H9 (cell line): ENCODE measurements around the gene IQSEC1. TPM values are rescaled to one million over a fixed set of nuclear protein-coding genes. Genes with fewer than 3 reads are reported as not detected.

Experiments used
- DNase-seq: peaks from one replicate; pipeline ENCODE4 v3.0.0-alpha.2; 2017
- H2AFZ ChIP-seq: one replicate; pipeline ENCODE4 v1.6.1; 2013; ENCODE audit warnings: mild to moderate bottlenecking, low read length, control low read depth, moderate library complexity
- H2AK5ac ChIP-seq: 2 replicates; pipeline ENCODE4 v1.6.1; 2013; ENCODE audit warnings: low read length, control low read depth, mixed read lengths; ENCODE audit not compliant: insufficient read length
- H2BK120ac ChIP-seq: one replicate; pipeline ENCODE4 v1.6.1; 2013; ENCODE audit warnings: low read depth, mild to moderate bottlenecking, low read length, control low read depth, inconsistent platforms; ENCODE audit not compliant: poor library complexity, severe bottlenecking
- H2BK12ac ChIP-seq: 2 replicates; pipeline ENCODE4 v1.6.1; 2013; ENCODE audit warnings: low read length, control low read depth, mixed read lengths, low read depth; ENCODE audit not compliant: insufficient read length
- H2BK15ac ChIP-seq: 2 replicates; pipeline ENCODE4 v1.6.1; 2013; ENCODE audit warnings: low read depth, low read length, control low read depth
- H2BK20ac ChIP-seq: one replicate; pipeline ENCODE4 v1.6.1; 2013; ENCODE audit warnings: low read depth, mild to moderate bottlenecking, low read length, control low read depth, inconsistent platforms; ENCODE audit not compliant: poor library complexity, severe bottlenecking
- H2BK5ac ChIP-seq: 2 replicates; pipeline ENCODE4 v1.6.1; 2013; ENCODE audit warnings: low read length, control low read depth, mixed read lengths; ENCODE audit not compliant: insufficient read length
- H3K14ac ChIP-seq: 2 replicates; pipeline ENCODE4 v1.6.1; 2013; ENCODE audit warnings: low read length, control low read depth; ENCODE audit not compliant: insufficient read depth
- H3K18ac ChIP-seq: 2 replicates; pipeline ENCODE4 v1.6.1; 2013; ENCODE audit warnings: low read depth, mild to moderate bottlenecking, mixed read lengths, low read length, control low read depth; ENCODE audit not compliant: insufficient read length
- H3K23ac ChIP-seq: 2 replicates; pipeline ENCODE4 v1.6.1; 2013; ENCODE audit warnings: low read length, control low read depth, mixed read lengths, low read depth; ENCODE audit not compliant: insufficient read length
- H3K23me2 ChIP-seq: 2 replicates; pipeline ENCODE4 v1.6.1; 2013; ENCODE audit warnings: low read depth, mild to moderate bottlenecking, mixed read lengths, low read length, control low read depth; ENCODE audit not compliant: insufficient read length, poor library complexity, severe bottlenecking
- H3K27ac ChIP-seq: 2 replicates; pipeline ENCODE4 v1.5.1; 2013; ENCODE audit warnings: low read length, control low read depth, mixed read lengths, low read depth; ENCODE audit not compliant: insufficient read length
- H3K27me3 ChIP-seq: 2 replicates; pipeline ENCODE4 v1.6.1; 2013; ENCODE audit warnings: low read length, control low read depth, inconsistent platforms; ENCODE audit not compliant: insufficient read depth
- H3K4ac ChIP-seq: 2 replicates; pipeline ENCODE4 v1.6.1; 2013; ENCODE audit warnings: low read depth, mild to moderate bottlenecking, control low read depth, inconsistent platforms, low read length, moderate library complexity
- H3K4me1 ChIP-seq: 2 replicates; pipeline ENCODE4 v1.6.1; 2013; ENCODE audit warnings: low read length, control low read depth, inconsistent platforms; ENCODE audit not compliant: insufficient read depth
- H3K4me2 ChIP-seq: 2 replicates; pipeline ENCODE4 v1.6.1; 2013; ENCODE audit warnings: low read length, control low read depth, mixed read lengths; ENCODE audit not compliant: insufficient read length, insufficient read depth
- H3K56ac ChIP-seq: 2 replicates; pipeline ENCODE4 v1.6.1; 2013; ENCODE audit warnings: low read depth, mild to moderate bottlenecking, mixed read lengths, low read length, control low read depth; ENCODE audit not compliant: insufficient read length
- H3K79me1 ChIP-seq: 2 replicates; pipeline ENCODE4 v1.6.1; 2013; ENCODE audit warnings: low read depth, mild to moderate bottlenecking, moderate library complexity, low read length, control low read depth, inconsistent platforms; ENCODE audit not compliant: insufficient read depth, poor library complexity, severe bottlenecking
- H3K79me2 ChIP-seq: 2 replicates; pipeline ENCODE4 v1.6.1; 2013; ENCODE audit warnings: low read length, control low read depth, inconsistent platforms; ENCODE audit not compliant: insufficient read depth
- H3K9ac ChIP-seq: 2 replicates; pipeline ENCODE4 v1.6.1; 2013; ENCODE audit warnings: low read length, control low read depth, mixed read lengths; ENCODE audit not compliant: insufficient read length; ENCODE audit errors: extremely low read depth
- H3K9me3 ChIP-seq: one replicate; pipeline ENCODE4 v1.6.1; 2013; ENCODE audit warnings: low read depth, low read length, inconsistent platforms; ENCODE audit not compliant: control insufficient read depth
- H3T11ph ChIP-seq: one replicate; pipeline ENCODE4 v1.6.1; 2013; ENCODE audit warnings: mild to moderate bottlenecking, low read length, control low read depth, inconsistent platforms
- H4K20me1 ChIP-seq: one replicate; pipeline ENCODE4 v1.6.1; 2013; ENCODE audit not compliant: control insufficient read depth, insufficient read length, insufficient read depth
- H4K5ac ChIP-seq: 2 replicates; pipeline ENCODE4 v1.6.1; 2013; ENCODE audit warnings: low read depth, mild to moderate bottlenecking, mixed read lengths, low read length, control low read depth; ENCODE audit not compliant: insufficient read length
- H4K8ac ChIP-seq: replicated peaks from 2 replicates; pipeline ENCODE4 v1.6.1; 2013; ENCODE audit warnings: low read length, control low read depth, mixed read lengths, low read depth; ENCODE audit not compliant: insufficient read length
- H4K91ac ChIP-seq: 2 replicates; pipeline ENCODE4 v1.6.1; 2013; ENCODE audit warnings: low read depth, mild to moderate bottlenecking, moderate library complexity, mixed read lengths, low read length, control low read depth; ENCODE audit not compliant: insufficient read length
- H3K27ac Mint-ChIP-seq, 3 experiments: 2 replicates in 2 of 3; 3 replicates in 1 of 3; pipeline ENCODE4 v1.8.0; 2020 to 2021; ENCODE audit warnings: mixed read lengths in 3 of 3, mild to moderate bottlenecking in 1 of 3, moderate library complexity in 1 of 3
- H3K27me3 Mint-ChIP-seq: 2 replicates; pipeline ENCODE4 v1.8.0; 2021; ENCODE audit warnings: low read depth, mild to moderate bottlenecking, moderate library complexity, mixed read lengths
- H3K36me3 Mint-ChIP-seq, 3 experiments: 2 replicates in 2 of 3; 3 replicates in 1 of 3; pipeline ENCODE4 v1.8.0; 2020 to 2021; ENCODE audit warnings: low read depth in 3 of 3, mixed read lengths in 3 of 3; ENCODE audit not compliant: insufficient read depth in 1 of 3
- H3K4me1 Mint-ChIP-seq, 2 experiments: 2 replicates each; pipeline ENCODE4 v1.8.0; 2020; ENCODE audit warnings: mixed read lengths in 2 of 2
- H3K4me3 Mint-ChIP-seq, 2 experiments: 2 replicates in 1 of 2; 3 replicates in 1 of 2; pipeline ENCODE4 v1.8.0; 2020 to 2021; ENCODE audit warnings: mild to moderate bottlenecking in 2 of 2, mixed read lengths in 2 of 2, moderate library complexity in 1 of 2
- H3K9me3 Mint-ChIP-seq, 2 experiments: 2 replicates in 1 of 2; 3 replicates in 1 of 2; pipeline ENCODE4 v1.8.0; 2020; ENCODE audit warnings: mild to moderate bottlenecking in 2 of 2, mixed read lengths in 2 of 2, moderate library complexity in 1 of 2
- CTCF ChIP-seq: fragments of 200-600 bp; sonication (generic); conservative IDR thresholded peaks from 3 replicates; pipeline ENCODE4 v1.8.0; 2021; ENCODE audit warnings: antibody characterized with exemption, mild to moderate bottlenecking
- WGBS: extraction: QIAGEN DNeasy Blood & Tissue Kit; methylation state at CpG from one replicate; pipeline ENCODE4 v1.1.7; 2013; ENCODE audit warnings: missing lambda C conversion rate, low lambda C conversion rate, mixed read lengths; ENCODE audit not compliant: insufficient read length; ENCODE audit errors: extremely low coverage; 5-methylcytosine and 5-hydroxymethylcytosine counted together
- total RNA-seq: library from RNA; stranded (reverse); gene quantifications from 2 replicates; pipeline ENCODE4 v1.2.1, GENCODE V29; 2021

The IQSEC1 gene
- total RNA-seq, 1 experiment from 2014 or later = 19.1 TPM

DNA sequence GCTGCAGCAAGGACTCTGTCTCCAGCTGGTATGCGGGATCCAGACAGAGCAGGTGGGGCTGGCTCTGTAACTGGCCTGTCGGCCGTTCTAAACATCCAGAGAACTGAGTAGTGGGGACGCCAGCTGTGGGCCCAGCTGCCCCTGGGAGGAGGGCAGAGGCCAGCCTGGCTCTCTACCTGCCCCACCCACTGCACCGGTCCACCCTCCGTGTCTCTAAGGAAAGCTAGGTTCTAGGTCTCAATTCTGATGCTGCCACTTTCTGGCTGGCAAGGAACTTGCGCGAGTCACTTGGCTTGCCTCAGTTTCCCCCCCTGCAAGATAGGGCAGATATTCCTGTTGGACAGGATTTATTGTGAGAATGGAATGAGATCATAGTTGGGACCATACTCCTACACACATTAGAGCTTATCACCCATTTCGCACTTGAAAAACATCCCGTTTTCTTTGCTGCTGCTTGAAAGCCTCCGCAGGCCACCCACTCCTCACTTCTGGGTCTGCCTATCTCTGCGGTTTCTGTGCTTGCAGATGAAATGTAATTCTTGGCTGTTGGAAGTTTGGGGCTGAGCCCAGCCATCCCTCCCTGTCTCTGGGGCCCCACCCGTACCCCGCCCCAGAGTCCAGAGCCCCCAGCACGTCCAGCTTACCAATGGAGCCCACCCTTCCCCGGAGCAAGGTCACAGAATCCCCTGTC, 65.8 kb downstream of the IQSEC1 start:
- Histone ChIP-seq H2BK5ac (no peak overlapping the region), H3K27ac (no peak overlapping the region), H2BK15ac (no peak overlapping the region), H4K5ac (no peak overlapping the region), H3K79me1 (no peaks in the 10 kb centered on the region), H3K4me1 (peaks cover 2% of the 10 kb centered on the region; the same call in 1 of the 2 replicates), H4K8ac (no peak overlapping the region), H2BK20ac (no peak overlapping the region), H3K4me2 (no peak overlapping the region), H4K91ac (no peak overlapping the region), H3K56ac (no peak overlapping the region), H3K23ac (no peak overlapping the region), H3K18ac (no peak overlapping the region), H3T11ph (no peak overlapping the region), H2AK5ac (no peak overlapping the region), H2AFZ (no peak overlapping the region), H3K23me2 (no peaks in the 10 kb centered on the region), H3K9ac (no peak overlapping the region), H2BK12ac (no peak overlapping the region), H3K9me3 (no peaks in the 10 kb centered on the region), H3K4ac (no peak overlapping the region), H3K14ac (no peak overlapping the region; the same call in 1 of the 2 replicates), H2BK120ac (no peak overlapping the region), H3K79me2 (no peaks in the 10 kb centered on the region), H4K20me1 (no peaks in the 10 kb centered on the region), H3K27me3 (no peaks in the 10 kb centered on the region)
- no peak overlapping the region for H3K27ac Mint-ChIP-seq
- H3K27me3 Mint-ChIP-seq = peaks cover 7% of the 10 kb centered on the region
- no peak for DNase-seq
- no peak overlapping the region for H3K4me3 Mint-ChIP-seq
- TF ChIP-seq CTCF = no peak
- peaks cover 30 to 54% of the 10 kb centered on the region in 2 experiments for H3K4me1 Mint-ChIP-seq
- no peaks in the 10 kb centered on the region for H3K9me3 Mint-ChIP-seq
- no CpG with 5 or more reads among the region's 16 CpGs for WGBS
- no peaks in the 10 kb centered on the region for H3K36me3 Mint-ChIP-seq
